K562 (cell line): ENCODE data around the gene HNF4A. TPM values are rescaled to one million over a fixed set of nuclear protein-coding genes. Genes with fewer than 3 reads are reported as not detected.

Experiments
- ATAC-seq: fragments of 200-7000 bp; cut with Tn5 transposase; 3 replicates; pipeline ENCODE4 v1.9.1; 2020; ENCODE audit warnings: moderate library complexity
- BruUV-seq: library from RNA; stranded (reverse); fragments of 400-500 nt; replicated peaks from 2 replicates; lab custom pipeline; 2021; lab: Mats Ljungman, UMichigan
- CTCF ChIA-PET: fragments of 300-600 bp; formaldehyde crosslinking; extraction: SDS; loops from one replicate; lab custom pipeline; 2021; ENCODE audit warnings: low intra/inter-chr PET ratio; lab: Yijun Ruan, JAX
- POLR2A ChIA-PET: fragments of 300-600, 350-650 bp; sonication (Branson Sonifier 250); formaldehyde crosslinking; extraction: SDS; loops from one replicate; lab custom pipeline; 2021; ENCODE audit warnings: antibody characterized with exemption, inconsistent platforms; lab: Yijun Ruan, JAX
- DNase-seq, 4 experiments: peaks; one replicate each; pipeline versions ENCODE4 v3.0.0 to v3.0.0-alpha.2; 2011 to 2018; ENCODE audit warnings: low spot score in 3 of 4, mixed read lengths in 3 of 4; ENCODE audit errors: extremely low read depth in 1 of 4
- FAIRE-seq: peaks from 2 replicates; lab custom pipeline; 2011; peaks lifted over from hg19 to GRCh38; lab: Jason Lieb, UNC
- H2AFZ ChIP-seq: 2 replicates; pipeline ENCODE4 v1.6.0; 2011; ENCODE audit warnings: low read depth, low read length, control low read depth, inconsistent platforms
- H3K27ac ChIP-seq: fragments of 200-600 bp; 3 replicates; pipeline ENCODE4 v1.8.0; 2011; ENCODE audit warnings: low read depth, mild to moderate bottlenecking, control low read depth, inconsistent platforms, low read length, moderate library complexity, mixed read lengths; ENCODE audit errors: extremely low read depth
- H3K27me3 ChIP-seq, 2 experiments: fragments of 300-600 bp in 1 of 2; 2 replicates in 1 of 2; 3 replicates in 1 of 2; pipeline versions ENCODE4 v1.6.0 to v1.8.0; 2011; ENCODE audit warnings: inconsistent platforms in 2 of 2, low read length in 2 of 2, mild to moderate bottlenecking in 1 of 2, mixed read lengths in 1 of 2, moderate library complexity in 1 of 2; ENCODE audit not compliant: control insufficient read depth in 2 of 2, insufficient read depth in 2 of 2
- H3K36me3 ChIP-seq: fragments of 300-600 bp; 3 replicates; pipeline ENCODE4 v1.8.0; 2011; ENCODE audit warnings: mild to moderate bottlenecking, low read length, inconsistent platforms; ENCODE audit not compliant: control insufficient read depth, insufficient read depth
- H3K4me1 ChIP-seq, 2 experiments: fragments of 200-600 bp in 1 of 2; replicated peaks in 1 of 2; 2 replicates in 1 of 2; 3 replicates in 1 of 2; pipeline versions ENCODE4 v1.5.1 to v1.8.0; 2011; ENCODE audit warnings: inconsistent platforms in 2 of 2, low read length in 2 of 2, mild to moderate bottlenecking in 1 of 2, mixed read lengths in 1 of 2, moderate library complexity in 1 of 2; ENCODE audit not compliant: control insufficient read depth in 2 of 2, insufficient read depth in 2 of 2
- H3K4me2 ChIP-seq: 2 replicates; pipeline ENCODE4 v1.6.1; 2011; ENCODE audit warnings: low read length, control low read depth, inconsistent platforms, mixed read lengths; ENCODE audit not compliant: insufficient read depth
- H3K4me3 ChIP-seq: fragments of 200-600 bp; sonication (generic), shearing (Covaris generic); 2 replicates; pipeline ENCODE4 v1.5.1; 2016; ENCODE audit warnings: control low read depth, inconsistent platforms
- H3K79me2 ChIP-seq: fragments of 200-600 bp; 3 replicates; pipeline ENCODE4 v1.8.0; 2011; ENCODE audit warnings: low read length, inconsistent platforms; ENCODE audit not compliant: control insufficient read depth, insufficient read depth
- H3K9ac ChIP-seq, 2 experiments: 2 replicates each; pipeline versions ENCODE4 v1.6.0 to v1.6.1; 2011; ENCODE audit warnings: low read depth in 2 of 2, low read length in 2 of 2, control low read depth in 1 of 2, inconsistent platforms in 1 of 2, mild to moderate bottlenecking in 1 of 2, mixed read lengths in 1 of 2; ENCODE audit not compliant: insufficient read depth in 1 of 2
- H3K9me1 ChIP-seq: one replicate; pipeline ENCODE4 v1.6.0; 2011; ENCODE audit warnings: inconsistent platforms, mild to moderate bottlenecking, low read length, moderate library complexity; ENCODE audit not compliant: control insufficient read depth, insufficient read depth
- H3K9me3 ChIP-seq: replicated peaks from 2 replicates; pipeline ENCODE4 v1.5.1; 2011; ENCODE audit warnings: low read depth, low read length, inconsistent platforms; ENCODE audit not compliant: control insufficient read depth, insufficient read depth
- H4K20me1 ChIP-seq: replicated peaks from 2 replicates; pipeline ENCODE4 v1.6.1; 2011; ENCODE audit warnings: low read length, inconsistent platforms, mixed read lengths; ENCODE audit not compliant: control insufficient read depth, insufficient read depth
- CBFA2T2 ChIP-seq: fragments of 450-650 bp; conservative IDR thresholded peaks from 2 replicates; pipeline ENCODE4 v1.6.1; 2017; ENCODE audit warnings: mild to moderate bottlenecking
- CBX3 ChIP-seq, 2 experiments: IDR thresholded peaks; 1 replicate in 1 of 2; 2 replicates in 1 of 2; pipeline ENCODE4 v1.6.1; 2012; ENCODE audit warnings: inconsistent platforms in 2 of 2, low read length in 2 of 2, borderline replicate concordance in 1 of 2, control low read depth in 1 of 2
- EP400 ChIP-seq: fragments of 450-650 bp; IDR thresholded peaks from 2 replicates; pipeline ENCODE4 v1.6.1; 2017; ENCODE audit warnings: antibody characterized with exemption, mild to moderate bottlenecking, moderate library complexity
- FOXK2 ChIP-seq, 2 experiments: fragments of 450-650 bp; IDR thresholded peaks in 1 of 2; conservative IDR thresholded peaks in 1 of 2; 2 replicates each; pipeline ENCODE4 v1.6.1; 2016; ENCODE audit warnings: low read depth in 2 of 2, mild to moderate bottlenecking in 1 of 2
- RBM25 ChIP-seq: fragments of 200-400 bp; formaldehyde crosslinking; IDR thresholded peaks from 2 replicates; pipeline ENCODE4 v1.6.1; 2018; ENCODE audit warnings: low read length, low read depth, moderate library complexity; ENCODE audit not compliant: severe bottlenecking
- RNF219 ChIP-seq: fragments of 250-450 bp; sonication (Bioruptor Pico); IDR thresholded peaks from 2 replicates; pipeline ENCODE4 v1.5.0; 2022; ENCODE audit warnings: mild to moderate bottlenecking
- RUNX1 ChIP-seq: sonication (generic); IDR thresholded peaks from 2 replicates; pipeline ENCODE4 v1.6.1; 2016; ENCODE audit warnings: antibody characterized with exemption, low read depth
- TGIF2 ChIP-seq: sonication (generic); formaldehyde crosslinking; IDR thresholded peaks from 2 replicates; pipeline ENCODE4 v1.8.1; 2022; ENCODE audit warnings: mild to moderate bottlenecking, missing genetic modification reagents, moderate library complexity
- ZNF175 ChIP-seq: fragments of 200-800 bp; sonication (Bioruptor generic); IDR thresholded peaks from 2 replicates; pipeline ENCODE4 v1.6.1; 2016; ENCODE audit warnings: low read depth, mild to moderate bottlenecking, missing genetic modification characterization, missing compliant biosample characterization
- ZNF263 ChIP-seq: sonication (generic); formaldehyde crosslinking; IDR thresholded peaks from 2 replicates; pipeline ENCODE4 v1.8.0; 2022; ENCODE audit warnings: mild to moderate bottlenecking, missing genetic modification reagents, borderline replicate concordance
- WGBS: fragments of 100-300 bp; shearing (Covaris generic); methylation state at CpG from one replicate; pipeline ENCODE4 v1.1.6; 2016; ENCODE audit warnings: low coverage, mixed read lengths; ENCODE audit not compliant: insufficient coverage; ENCODE audit errors: missing lambda C conversion rate; 5-methylcytosine and 5-hydroxymethylcytosine counted together
- in situ Hi-C: fragments of 300-500 bp; cut with MboI; formaldehyde crosslinking; loops from 4 replicates; pipeline ENCODE4 v1.15.0; 2018; ENCODE audit warnings: inconsistent platforms, mixed read lengths
- intact Hi-C: fragments of 100-400 bp; cut with micrococcal nuclease; formaldehyde crosslinking; loops from 2 replicates; pipeline ENCODE4 v1.14.2; 2022
- polyA plus RNA-seq, 8 experiments: library from polyadenylated mRNA; depleted of rRNA in 4 of 8; stranded (reverse) in 5 of 8; unstranded in 3 of 8; fragments of >200 nt; fragmentation: Nextera tagmentation in 2 of 8; fragmentation: Illumina TruSeq in 1 of 8; extraction: Ambion mirVana in 2 of 8; extraction: Trizol in 1 of 8; gene quantifications; 2 replicates each; pipeline versions ENCODE4 v1.2.1 to v1.2.3, GENCODE V29; 2011 to 2014; ENCODE audit warnings: inconsistent platforms in 1 of 8, missing spikeins in 1 of 8
- total RNA-seq, 7 experiments: library from RNA; depleted of rRNA in 6 of 7; stranded (reverse); fragments of >200 nt in 6 of 7; fragmentation: Illumina TruSeq in 2 of 7; extraction: Trizol in 2 of 7; gene quantifications; 2 replicates each; pipeline versions ENCODE4 v1.2.1 to v1.2.3, GENCODE V29; 2011 to 2021; ENCODE audit warnings: low replicate concordance in 1 of 7
- TF ChIP-seq, protein P1 (sequence below): fragments of 450-650 bp; formaldehyde crosslinking; IDR thresholded peaks from 2 replicates; pipeline ENCODE4 v1.4.0; 2020; ENCODE audit warnings: mild to moderate bottlenecking, moderate library complexity

HNF4A gene
- total and polyA plus RNA-seq, 9 of the 15 experiments (the other 6 are each of a cell fraction or from before 2014, with no cell fraction given), result 0.03 to 0.27 (median 0.08) TPM; not detected in 5

- no peak overlapping the region for H2AFZ ChIP-seq
- intact Hi-C loops (no loop called here), in situ Hi-C loops (no loop called here)
- peaks cover 26 to 55% of the 10 kb centered on the region in 2 experiments; a peak in 4 of 5 replicates for H3K27me3 ChIP-seq
- ATAC-seq (no peak), FAIRE-seq (no peak), DNase-seq (no peak)
- no peaks in the 10 kb centered on the region for H3K4me1 ChIP-seq
- WGBS, result 0% methylated on average over 10 of the region's 10 CpGs
- no peak overlapping the region for H3K4me3 ChIP-seq
- no peak overlapping the region for H3K9ac ChIP-seq
- no TSS peak for BruUV-seq
- H3K9me3 ChIP-seq, result no peaks in the 10 kb centered on the region
- POLR2A ChIA-PET, result interaction anchor here (0.8 kb wide), 1 partner anchor 13 kb away, joined by 3 read pairs; no protein-coding TSS in a partner anchor
- CTCF ChIA-PET, result no interaction called here
- no peaks in the 10 kb centered on the region for H3K36me3 ChIP-seq
- peaks cover 5% of the 10 kb centered on the region; the same call in 1 of the 2 replicates for H4K20me1 ChIP-seq
- no peaks in the 10 kb centered on the region for H3K9me1 ChIP-seq
- no peak for TF ChIP-seq TGIF2 (CRISPR knock-in tag)
- TF ChIP-seq RBM25, result peak; percentile 83
- H3K79me2 ChIP-seq, result no peaks in the 10 kb centered on the region
- no peak overlapping the region for H3K4me2 ChIP-seq
- no peak overlapping the region for H3K27ac ChIP-seq
Measured at GRCh38 chr20:44426879-44427790, 71.6 kb downstream of the HNF4A start.

GRCh38 chr20:44427804-44428173 is 72.3 kb downstream of the HNF4A start:
- no peak overlapping the region for H3K4me3 ChIP-seq
- no peak overlapping the region for H2AFZ ChIP-seq
- in situ Hi-C loops (no loop called here), intact Hi-C loops (no loop called here)
- H3K9ac ChIP-seq, result no peak overlapping the region
- BruUV-seq, result no TSS peak
- peaks cover 28 to 55% of the 10 kb centered on the region in 2 experiments; a peak in 4 of 5 replicates for H3K27me3 ChIP-seq
- CTCF ChIA-PET, result no interaction called here
- POLR2A ChIA-PET, result no interaction called here
- no peaks in the 10 kb centered on the region for H3K9me1 ChIP-seq
- no peaks in the 10 kb centered on the region for H3K36me3 ChIP-seq
- ATAC-seq (no peak), FAIRE-seq (no peak), DNase-seq (no peak)
- WGBS, result 0% methylated on average over 3 of the region's 3 CpGs
- H4K20me1 ChIP-seq, result peaks cover 3% of the 10 kb centered on the region; the same call in 1 of the 2 replicates
- H3K79me2 ChIP-seq, result no peaks in the 10 kb centered on the region
- no peak overlapping the region for H3K4me2 ChIP-seq
- no peaks in the 10 kb centered on the region for H3K4me1 ChIP-seq
- H3K9me3 ChIP-seq, result no peaks in the 10 kb centered on the region
- no peak overlapping the region for H3K27ac ChIP-seq
- TF ChIP-seq CBFA2T2 (no peak), EP400 (no peak), ZNF263 (no peak), RNF219 (no peak), ZNF175 (CRISPR knock-in tag) (no peak), FOXK2 (conservative IDR thresholded peaks at IDR 0.05 in 1 of 2, IDR thresholded peaks at IDR 0.05 in 1 of 2; ENCODE audit: low read depth in 2 of 2) (no peak), RUNX1 (no peak), CBX3 (IDR thresholded peaks at IDR 0.05; ENCODE audit: borderline replicate concordance in 1 of 2, low read length in 2 of 2) (no peak)
- TF ChIP-seq, protein P1, sequence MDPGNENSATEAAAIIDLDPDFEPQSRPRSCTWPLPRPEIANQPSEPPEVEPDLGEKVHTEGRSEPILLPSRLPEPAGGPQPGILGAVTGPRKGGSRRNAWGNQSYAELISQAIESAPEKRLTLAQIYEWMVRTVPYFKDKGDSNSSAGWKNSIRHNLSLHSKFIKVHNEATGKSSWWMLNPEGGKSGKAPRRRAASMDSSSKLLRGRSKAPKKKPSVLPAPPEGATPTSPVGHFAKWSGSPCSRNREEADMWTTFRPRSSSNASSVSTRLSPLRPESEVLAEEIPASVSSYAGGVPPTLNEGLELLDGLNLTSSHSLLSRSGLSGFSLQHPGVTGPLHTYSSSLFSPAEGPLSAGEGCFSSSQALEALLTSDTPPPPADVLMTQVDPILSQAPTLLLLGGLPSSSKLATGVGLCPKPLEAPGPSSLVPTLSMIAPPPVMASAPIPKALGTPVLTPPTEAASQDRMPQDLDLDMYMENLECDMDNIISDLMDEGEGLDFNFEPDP (CRISPR knock-in tag), result no peak
